ENCODE results near the gene OR10A4.
"Not testable (repeated sequence)": the region's sequence is repeated elsewhere in the genome, so short reads cannot be mapped to it uniquely, and the experiment has no call there.

Gene OR10A4

GRCh38 chr11:6892400-6892799, 16.0 kb downstream of the OR10A4 start, which contains the start of gene OR2D2:
Gene OR2D2 (minus strand): TSS chr11:6892500. CDS start chr11:6892500, 0 bp downstream.
- Histone ChIP-seq H3K4me1 (ENCODE audit: control insufficient read depth, insufficient read depth, low read length) (no peaks in the 10 kb centered on the region), H3K9me3 (ENCODE audit: control insufficient read depth, low read length) (no peaks in the 10 kb centered on the region), H3K36me3 (ENCODE audit: control insufficient read depth, insufficient read depth, low read length) (no peaks in the 10 kb centered on the region), H3K27me3 (ENCODE audit: control insufficient read depth, insufficient read depth, low read length, poor library complexity, severe bottlenecking) (no peaks in the 10 kb centered on the region), H3K4me3 (ENCODE audit: insufficient read depth, low read depth, low read length) (no peak within 1 kb of the TSS), H3K27ac (ENCODE audit: insufficient read depth, low read depth, low read length, poor library complexity, severe bottlenecking) (no peak within 1 kb of the TSS)
- 94 to 100% methylated on average over 2 of the region's 2 CpGs for WGBS, 2 experiments

- H3K4me1 ChIP-seq (ENCODE audit: control insufficient read depth, insufficient read depth, low read length), result no peaks in the 10 kb centered on the region
- no peaks in the 10 kb centered on the region for H3K27me3 ChIP-seq (ENCODE audit: control insufficient read depth, insufficient read depth, low read length, poor library complexity, severe bottlenecking)
- no peak overlapping the region for H3K27ac ChIP-seq (ENCODE audit: insufficient read depth, low read depth, low read length, poor library complexity, severe bottlenecking)
- H3K36me3 ChIP-seq (ENCODE audit: control insufficient read depth, insufficient read depth, low read length), result no peaks in the 10 kb centered on the region
- H3K4me3 ChIP-seq (ENCODE audit: insufficient read depth, low read depth, low read length), result no peak overlapping the region
- no peaks in the 10 kb centered on the region for H3K9me3 ChIP-seq (ENCODE audit: control insufficient read depth, low read length)
Observed at GRCh38 chr11:6894097-6894496, 17.7 kb downstream of the OR10A4 start.

DNA sequence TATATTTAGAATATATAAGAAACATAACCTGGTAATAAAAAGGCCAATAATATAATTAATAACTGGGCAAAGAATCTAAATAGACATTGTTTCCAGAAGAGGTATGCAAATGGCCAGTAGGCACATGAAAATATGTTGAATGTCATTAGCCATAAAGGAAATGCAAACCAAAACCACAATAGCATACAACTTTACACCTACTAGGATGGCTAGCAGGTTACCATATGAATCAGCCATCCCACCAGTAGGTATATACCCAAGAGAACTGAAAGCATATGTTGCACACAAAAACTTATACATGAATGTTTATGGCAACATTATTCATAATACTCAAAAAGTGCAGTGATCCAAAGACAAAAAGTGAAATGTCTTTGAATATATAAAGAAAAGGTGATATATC, 18.6 kb downstream of the OR10A4 start:
- no peaks in the 10 kb centered on the region for H3K9me3 ChIP-seq (ENCODE audit: control insufficient read depth, low read length)
- H3K4me1 ChIP-seq (ENCODE audit: control insufficient read depth, insufficient read depth, low read length), result no peaks in the 10 kb centered on the region
- H3K27me3 ChIP-seq (ENCODE audit: control insufficient read depth, insufficient read depth, low read length, poor library complexity, severe bottlenecking), result no peaks in the 10 kb centered on the region
- no peaks in the 10 kb centered on the region for H3K36me3 ChIP-seq (ENCODE audit: control insufficient read depth, insufficient read depth, low read length)
- no peak overlapping the region for H3K27ac ChIP-seq (ENCODE audit: insufficient read depth, low read depth, low read length, poor library complexity, severe bottlenecking)
- H3K4me3 ChIP-seq (ENCODE audit: insufficient read depth, low read depth, low read length), result no peak overlapping the region

- H3K27me3 ChIP-seq (ENCODE audit: control insufficient read depth, insufficient read depth, low read length, poor library complexity, severe bottlenecking), result no peaks in the 10 kb centered on the region
- no peaks in the 10 kb centered on the region for H3K4me1 ChIP-seq (ENCODE audit: control insufficient read depth, insufficient read depth, low read length)
- H3K4me3 ChIP-seq (ENCODE audit: insufficient read depth, low read depth, low read length), result no peak overlapping the region
- H3K27ac ChIP-seq (ENCODE audit: insufficient read depth, low read depth, low read length, poor library complexity, severe bottlenecking), result no peak overlapping the region
- H3K9me3 ChIP-seq (ENCODE audit: control insufficient read depth, low read length), result no peaks in the 10 kb centered on the region
- no peaks in the 10 kb centered on the region for H3K36me3 ChIP-seq (ENCODE audit: control insufficient read depth, insufficient read depth, low read length)
- 91% methylated on average over 1 of the region's 1 CpG for WGBS, 2 experiments
Observed at GRCh38 chr11:6898911-6899310, 22.5 kb downstream of the OR10A4 start.

GRCh38 chr11:6900327-6900999, 24.0 kb downstream of the OR10A4 start:
- Histone ChIP-seq H3K9me3 (ENCODE audit: control insufficient read depth, low read length) (no peaks in the 10 kb centered on the region), H3K27me3 (ENCODE audit: control insufficient read depth, insufficient read depth, low read length, poor library complexity, severe bottlenecking) (no peaks in the 10 kb centered on the region), H3K27ac (ENCODE audit: insufficient read depth, low read depth, low read length, poor library complexity, severe bottlenecking) (no peak overlapping the region), H3K4me3 (ENCODE audit: insufficient read depth, low read depth, low read length) (no peak overlapping the region), H3K36me3 (ENCODE audit: control insufficient read depth, insufficient read depth, low read length) (no peaks in the 10 kb centered on the region), H3K4me1 (ENCODE audit: control insufficient read depth, insufficient read depth, low read length) (no peaks in the 10 kb centered on the region)
- WGBS, 2 experiments, result 79 to 92% methylated on average over 2 of the region's 2 CpGs

- H3K27me3 ChIP-seq (ENCODE audit: control insufficient read depth, insufficient read depth, low read length, poor library complexity, severe bottlenecking); H3K4me3 ChIP-seq (ENCODE audit: insufficient read depth, low read depth, low read length); H3K27ac ChIP-seq (ENCODE audit: insufficient read depth, low read depth, low read length, poor library complexity, severe bottlenecking); H3K9me3 ChIP-seq (ENCODE audit: control insufficient read depth, low read length); H3K36me3 ChIP-seq (ENCODE audit: control insufficient read depth, insufficient read depth, low read length); H3K4me1 ChIP-seq (ENCODE audit: control insufficient read depth, insufficient read depth, low read length): not testable (repeated sequence)
- 88 to 89% methylated on average over 13 of the region's 13 CpGs for WGBS, 2 experiments
Observed at GRCh38 chr11:6904804-6905203, 28.4 kb downstream of the OR10A4 start.

- 92 to 94% methylated on average over 3 of the region's 3 CpGs for WGBS, 2 experiments
- no peaks in the 10 kb centered on the region for H3K4me1 ChIP-seq (ENCODE audit: control insufficient read depth, insufficient read depth, low read length)
- no peaks in the 10 kb centered on the region for H3K27me3 ChIP-seq (ENCODE audit: control insufficient read depth, insufficient read depth, low read length, poor library complexity, severe bottlenecking)
- no peaks in the 10 kb centered on the region for H3K36me3 ChIP-seq (ENCODE audit: control insufficient read depth, insufficient read depth, low read length)
- H3K27ac ChIP-seq (ENCODE audit: insufficient read depth, low read depth, low read length, poor library complexity, severe bottlenecking), result no peak overlapping the region
- no peaks in the 10 kb centered on the region for H3K9me3 ChIP-seq (ENCODE audit: control insufficient read depth, low read length)
- no peak overlapping the region for H3K4me3 ChIP-seq (ENCODE audit: insufficient read depth, low read depth, low read length)
Observed at GRCh38 chr11:6911378-6911777, 35.0 kb downstream of the OR10A4 start.

DNA sequence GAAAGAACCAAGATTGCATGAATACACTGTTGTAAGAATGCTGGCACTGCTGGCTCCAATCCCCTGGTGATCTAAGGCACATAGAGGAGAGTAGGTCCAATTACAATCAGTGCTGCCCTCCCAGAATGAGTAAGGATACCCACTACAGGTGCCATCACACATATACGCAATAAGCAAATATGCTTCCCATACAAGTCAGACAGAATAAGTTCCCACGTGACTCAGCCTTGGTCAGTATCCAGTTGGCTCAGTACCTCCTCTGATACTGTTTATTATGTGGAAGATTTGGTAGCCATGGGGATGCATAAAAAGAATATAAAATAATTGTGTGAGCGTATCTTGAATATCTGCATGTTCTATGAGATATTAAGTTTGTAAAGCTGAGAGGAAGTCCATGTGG, 35.5 kb downstream of the OR10A4 start:
- 95% methylated on average over 3 of the region's 3 CpGs for WGBS, 2 experiments
- H3K36me3 ChIP-seq (ENCODE audit: control insufficient read depth, insufficient read depth, low read length), result no peaks in the 10 kb centered on the region
- no peaks in the 10 kb centered on the region for H3K27me3 ChIP-seq (ENCODE audit: control insufficient read depth, insufficient read depth, low read length, poor library complexity, severe bottlenecking)
- H3K4me1 ChIP-seq (ENCODE audit: control insufficient read depth, insufficient read depth, low read length), result no peaks in the 10 kb centered on the region
- H3K4me3 ChIP-seq (ENCODE audit: insufficient read depth, low read depth, low read length), result no peak overlapping the region
- H3K9me3 ChIP-seq (ENCODE audit: control insufficient read depth, low read length), result no peaks in the 10 kb centered on the region
- H3K27ac ChIP-seq (ENCODE audit: insufficient read depth, low read depth, low read length, poor library complexity, severe bottlenecking), result no peak overlapping the region

DNA sequence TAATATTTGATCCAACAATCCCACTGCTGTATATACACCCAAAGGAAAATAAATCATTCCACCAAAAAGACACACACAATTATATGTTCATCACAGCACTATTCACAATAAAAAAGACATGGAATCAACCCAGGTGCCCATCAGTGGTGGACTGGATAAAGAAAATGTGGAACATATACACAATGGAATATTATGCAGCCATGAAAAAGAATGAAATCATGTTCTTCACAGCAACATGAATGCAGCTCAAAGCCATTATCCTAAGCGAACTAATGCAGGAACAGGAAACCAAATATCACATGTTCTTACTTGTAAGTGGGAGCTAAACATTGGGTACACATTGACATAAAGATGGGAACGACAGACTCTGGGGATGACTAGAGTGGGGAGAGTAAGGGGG, 43.3 kb downstream of the OR10A4 start:
- WGBS, 2 experiments, result 39 to 50% methylated on average over 2 of the region's 2 CpGs
- no peaks in the 10 kb centered on the region for H3K36me3 ChIP-seq (ENCODE audit: control insufficient read depth, insufficient read depth, low read length)
- no peaks in the 10 kb centered on the region for H3K4me1 ChIP-seq (ENCODE audit: control insufficient read depth, insufficient read depth, low read length)
- H3K27ac ChIP-seq (ENCODE audit: insufficient read depth, low read depth, low read length, poor library complexity, severe bottlenecking), result no peak overlapping the region
- no peaks in the 10 kb centered on the region for H3K27me3 ChIP-seq (ENCODE audit: control insufficient read depth, insufficient read depth, low read length, poor library complexity, severe bottlenecking)
- no peaks in the 10 kb centered on the region for H3K9me3 ChIP-seq (ENCODE audit: control insufficient read depth, low read length)
- H3K4me3 ChIP-seq (ENCODE audit: insufficient read depth, low read depth, low read length), result no peak overlapping the region

GRCh38 chr11:6920702-6921101, 44.3 kb downstream of the OR10A4 start, which contains the start of gene OR2D3:
Gene OR2D3 (plus strand): TSS chr11:6921002. CDS start chr11:6921002, 0 bp downstream.
- Histone ChIP-seq H3K4me3 (ENCODE audit: insufficient read depth, low read depth, low read length) (no peak within 1 kb of the TSS), H3K36me3 (ENCODE audit: control insufficient read depth, insufficient read depth, low read length) (no peaks in the 10 kb centered on the region), H3K4me1 (ENCODE audit: control insufficient read depth, insufficient read depth, low read length) (no peaks in the 10 kb centered on the region), H3K27ac (ENCODE audit: insufficient read depth, low read depth, low read length, poor library complexity, severe bottlenecking) (no peak within 1 kb of the TSS), H3K9me3 (ENCODE audit: control insufficient read depth, low read length) (no peaks in the 10 kb centered on the region), H3K27me3 (ENCODE audit: control insufficient read depth, insufficient read depth, low read length, poor library complexity, severe bottlenecking) (no peaks in the 10 kb centered on the region)
- no CpG with 5 or more reads among the region's 1 CpG for whole genome bisulfite sequencing, 2 experiments

All from ectodermal cell (in vitro differentiated cells).